Inflammatory macrophage treated with lipopolysaccharide for 4 hours (primary cell): ENCODE data around the gene SRP9.

ENCODE experiments used
- DNase-seq: peaks from one replicate; pipeline ENCODE4 v3.0.0-alpha.2; 2020

SRP9 gene

GRCh38 chr1:225817611-225818061, 40.0 kb downstream of the SRP9 start:
- peak; percentile 62 for DNase-seq

- no peak for DNase-seq
Measured at GRCh38 chr1:225818229-225818628, 40.6 kb downstream of the SRP9 start.

DNA sequence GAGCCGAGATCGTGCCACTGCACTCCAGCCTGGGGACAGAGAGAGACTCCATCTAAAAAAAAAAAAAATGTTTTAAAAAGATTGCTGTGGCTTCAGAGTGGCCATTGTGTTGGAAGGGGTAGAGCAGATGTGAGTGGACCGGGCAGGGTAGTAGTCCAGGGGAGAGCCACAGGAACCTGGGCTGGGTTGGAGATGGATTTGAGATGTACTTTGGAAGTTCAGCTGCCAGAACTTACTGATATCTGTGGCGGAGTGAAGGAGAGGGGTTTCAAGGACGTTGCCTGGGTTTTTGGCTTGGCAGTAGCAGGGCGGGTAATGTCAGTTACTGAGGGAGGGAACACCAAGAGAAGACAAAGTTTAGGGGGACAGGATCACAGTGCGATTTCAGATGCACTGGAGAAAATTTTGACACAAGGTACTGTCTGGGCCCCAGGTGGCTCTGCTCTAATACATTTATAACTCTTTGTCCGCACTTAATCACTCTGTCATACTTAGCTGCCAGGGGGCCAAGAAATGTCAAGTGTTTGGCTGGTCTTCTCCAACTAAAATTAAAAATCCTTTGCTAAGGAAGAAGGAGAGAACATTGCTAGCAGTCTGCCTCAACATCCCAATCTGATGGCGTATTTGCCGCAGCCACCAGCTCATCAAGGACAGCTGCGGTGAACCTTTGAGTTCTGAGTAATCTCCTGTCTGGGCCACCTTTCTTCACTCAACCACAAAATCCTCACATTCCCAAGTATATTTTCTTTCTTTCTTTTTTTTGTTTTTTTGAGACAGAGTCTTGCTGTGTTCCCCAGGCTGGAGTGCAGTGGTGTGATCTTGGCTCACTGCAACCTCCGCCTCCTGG, 41.9 kb downstream of the SRP9 start:
- no peak for DNase-seq

GRCh38 chr1:225820522-225821120, 43.0 kb downstream of the SRP9 start:
- DNase-seq, result no peak

DNA sequence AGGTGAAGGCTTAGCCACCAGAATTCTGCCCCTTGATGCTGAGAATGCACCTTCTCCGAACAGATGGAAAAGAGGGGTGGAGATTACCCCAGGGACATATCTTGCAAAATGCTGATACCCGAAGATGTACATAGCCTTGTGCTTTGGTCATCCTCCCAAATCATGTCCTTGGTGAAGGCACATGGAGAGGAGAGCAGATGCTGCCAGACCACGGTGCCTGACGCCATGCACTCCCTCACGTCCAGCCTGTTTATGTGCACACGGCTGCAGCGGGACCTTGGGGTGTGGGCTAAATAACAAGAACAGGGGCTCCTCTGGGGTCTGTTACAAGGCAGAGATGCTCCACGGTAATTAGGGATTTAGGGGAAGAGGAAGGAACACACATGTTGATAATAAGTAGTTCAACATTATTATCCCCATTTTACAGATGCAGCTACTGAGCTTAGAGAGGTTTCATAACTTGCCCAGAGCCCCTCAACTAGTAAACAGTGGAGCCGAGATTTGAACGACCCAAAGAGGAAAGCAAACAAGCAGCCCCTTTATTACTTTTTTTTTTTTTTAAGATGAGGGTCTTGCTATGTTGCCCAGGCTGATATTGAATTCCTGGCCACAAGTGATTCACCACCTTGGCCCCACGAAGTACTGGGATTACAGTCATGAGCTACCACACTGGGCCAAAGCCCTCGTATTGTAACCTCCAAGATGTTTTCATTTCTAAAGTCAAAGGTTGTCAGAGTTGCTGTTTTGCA, 45.2 kb downstream of the SRP9 start:
- no peak for DNase-seq

- DNase-seq, result no peak
Measured at GRCh38 chr1:225823811-225824261, 46.2 kb downstream of the SRP9 start.

- no peak for DNase-seq
Measured at GRCh38 chr1:225824533-225824941, 46.9 kb downstream of the SRP9 start.

DNA sequence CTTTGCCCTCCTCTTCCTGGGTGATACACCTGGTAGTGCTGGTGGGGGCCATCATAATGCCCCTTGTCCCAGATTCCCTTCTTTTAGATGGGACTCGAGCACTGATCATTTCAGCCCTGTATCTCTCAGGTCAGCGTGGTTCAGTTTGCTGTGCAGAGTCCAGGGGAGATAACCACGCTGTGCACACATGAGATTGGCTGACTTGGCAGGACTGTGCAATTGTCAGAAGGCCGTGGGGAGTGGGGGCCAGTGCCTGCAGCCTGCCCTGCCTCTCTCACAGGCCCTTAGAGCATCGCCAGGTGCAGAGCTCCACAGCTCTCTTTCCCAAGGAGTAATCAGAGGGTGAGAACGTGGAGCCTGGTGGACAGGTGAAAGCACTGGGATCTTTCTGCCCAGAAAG, 47.5 kb downstream of the SRP9 start:
- no peak for DNase-seq

DNA sequence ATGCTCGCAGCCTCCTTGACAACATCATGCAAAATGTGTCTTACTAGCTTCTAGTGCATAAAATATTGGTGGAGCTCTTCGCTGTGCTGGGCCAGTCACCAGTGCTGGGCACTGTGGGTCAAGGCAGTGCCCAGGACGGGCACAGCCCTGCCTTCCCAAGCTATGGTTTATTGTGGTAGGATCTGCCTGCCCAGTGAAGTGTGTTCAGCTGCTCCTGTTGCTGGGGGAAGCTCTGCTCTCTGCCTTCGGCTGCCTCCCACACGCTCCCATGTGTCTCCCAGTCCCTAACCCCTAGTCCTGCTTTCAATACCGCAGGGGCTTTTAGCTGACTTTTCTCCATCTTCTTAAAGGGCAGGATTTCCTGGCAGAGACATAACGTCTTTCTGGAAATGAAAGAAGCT, 48.0 kb downstream of the SRP9 start:
- peak; percentile 38 for DNase-seq

- DNase-seq, result no peak
Measured at GRCh38 chr1:225827076-225827475, 49.5 kb downstream of the SRP9 start.

DNA sequence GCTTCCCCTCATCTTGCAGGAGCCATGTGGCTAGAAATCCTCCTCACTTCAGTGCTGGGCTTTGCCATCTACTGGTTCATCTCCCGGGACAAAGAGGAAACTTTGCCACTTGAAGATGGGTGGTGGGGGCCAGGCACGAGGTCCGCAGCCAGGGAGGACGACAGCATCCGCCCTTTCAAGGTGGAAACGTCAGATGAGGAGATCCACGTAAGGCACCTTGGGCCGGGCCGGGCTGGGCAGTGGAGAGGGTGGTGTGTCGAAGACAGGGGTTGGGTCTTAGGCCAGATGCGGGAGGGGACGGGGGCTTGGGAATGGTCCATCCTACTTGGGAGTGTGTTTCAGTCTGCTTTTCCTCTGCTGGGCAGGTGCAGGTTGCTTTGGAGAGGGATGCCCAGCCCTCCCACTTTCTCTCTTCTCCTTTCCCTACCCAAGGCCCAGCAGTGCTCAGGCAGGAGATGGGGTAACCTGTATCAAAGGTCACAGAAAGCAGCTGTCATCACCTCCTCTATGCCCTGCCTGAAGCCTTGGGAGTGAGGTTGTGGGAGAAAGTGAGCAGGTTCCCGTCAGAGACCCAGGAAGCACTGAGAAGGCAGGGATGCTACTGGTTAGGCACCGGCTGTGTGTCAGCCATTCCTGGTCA, 51.2 kb downstream of the SRP9 start:
- DNase-seq, result no peak

DNA sequence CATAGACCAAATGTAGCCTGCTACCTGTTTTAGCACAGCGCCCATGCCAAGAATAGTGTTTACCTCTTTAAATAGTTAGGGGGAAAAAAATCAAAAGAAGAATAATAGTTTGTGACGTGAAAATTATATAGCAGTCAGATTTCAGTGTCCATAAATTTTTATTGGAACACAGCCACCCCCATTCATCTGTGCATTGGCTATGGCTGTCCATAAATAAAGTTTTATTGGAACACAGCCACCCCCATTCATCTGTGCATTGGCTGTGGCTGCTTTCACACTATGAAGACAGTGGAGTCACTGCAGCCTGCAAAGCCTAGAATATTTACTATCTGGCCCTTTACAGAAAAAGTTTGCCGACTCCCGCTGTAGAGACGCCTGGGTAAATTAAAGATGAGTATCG, 53.2 kb downstream of the SRP9 start:
- no peak for DNase-seq

GRCh38 chr1:225834417-225835329, 57.0 kb downstream of the SRP9 start:
- DNase-seq, result no peak

DNA sequence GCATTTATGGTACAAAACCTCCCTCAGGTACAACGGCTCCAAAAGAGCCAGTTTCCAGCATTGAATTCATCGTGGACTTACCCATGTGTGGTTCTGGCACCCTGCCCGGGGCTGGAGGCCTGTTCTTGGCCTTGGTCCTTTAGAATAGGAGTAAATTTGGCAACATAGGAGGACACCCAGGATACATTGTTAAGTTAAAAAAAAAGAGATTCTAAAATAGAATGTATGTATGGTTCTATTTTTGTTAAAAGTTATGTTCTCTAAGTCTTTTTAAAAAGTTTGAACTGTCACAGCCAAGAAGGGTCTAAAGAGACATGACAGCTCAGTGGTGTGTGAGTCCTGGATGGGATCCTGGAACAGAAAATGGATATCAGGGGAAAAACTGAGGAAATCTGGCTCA, 58.2 kb downstream of the SRP9 start:
- no peak for DNase-seq

DNA sequence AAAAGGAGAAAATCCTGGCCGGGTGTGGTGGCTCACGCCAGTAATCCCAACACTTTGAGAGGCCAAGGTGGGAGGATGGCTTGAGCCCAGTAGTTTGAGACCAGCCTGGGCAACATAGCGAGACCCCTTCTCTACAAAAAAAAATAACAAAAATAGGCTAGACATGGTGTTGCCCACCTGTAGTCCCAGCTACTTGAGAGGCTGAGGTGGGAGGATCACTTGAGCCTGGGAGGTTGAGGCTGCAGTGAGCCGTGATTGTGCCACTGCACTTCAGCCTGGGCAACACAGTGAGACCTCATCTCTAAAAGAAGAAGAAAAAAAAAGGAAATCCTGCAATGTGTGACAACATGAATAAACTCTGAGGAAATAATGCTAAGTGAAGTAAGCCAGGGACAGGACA, 58.7 kb downstream of the SRP9 start:
- DNase-seq, result peak; percentile 25

- DNase-seq, result no peak
Measured at GRCh38 chr1:225838793-225839192, 61.2 kb downstream of the SRP9 start.
